ENCODE data around the gene KIAA1549. TPM values are rescaled to one million over a fixed set of nuclear protein-coding genes. Genes with fewer than 3 reads are reported as not detected.

KIAA1549 gene
- total RNA-seq, 4 donors from 2014 or later, result 0.75 to 2.1 (median 1.2) TPM

DNA sequence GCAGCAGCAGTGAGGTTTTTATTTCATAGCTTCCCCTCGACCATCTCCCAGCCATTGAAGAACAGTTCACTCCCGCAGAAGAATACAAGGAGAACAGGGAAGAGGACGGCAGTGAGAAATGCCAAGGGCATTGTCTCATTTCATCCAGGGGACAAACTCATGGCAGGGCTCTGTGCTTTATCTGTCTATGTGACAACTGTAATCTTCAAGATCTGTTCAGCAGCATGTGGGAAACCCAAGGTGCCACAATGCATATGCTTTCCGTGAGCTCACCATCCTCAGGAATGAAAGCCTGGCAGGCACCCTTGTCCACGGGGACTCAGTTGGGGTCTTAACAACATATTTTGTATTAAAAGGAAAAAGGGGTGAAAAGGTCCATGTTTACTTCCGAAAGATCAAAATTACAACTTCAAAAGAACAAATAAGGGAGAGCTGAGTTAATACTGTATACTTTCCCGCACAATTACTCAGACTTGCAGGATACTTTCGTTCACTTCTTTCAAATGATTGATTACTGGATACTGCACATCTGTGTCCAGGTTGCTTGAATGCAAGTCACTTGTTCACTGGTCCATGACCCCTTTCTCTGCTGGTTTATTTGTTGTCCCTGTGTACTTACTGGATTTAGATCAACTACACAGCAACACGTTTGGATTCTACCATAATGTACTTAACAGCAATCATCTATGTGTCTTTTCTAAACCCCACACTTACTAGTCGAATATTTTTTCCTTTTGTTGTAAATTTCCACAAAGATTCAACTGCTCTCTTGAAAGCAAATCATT lies 93.1 kb downstream of the KIAA1549 start:
- no peak for TF ChIP-seq CTCF (IDR thresholded peaks at IDR 0.05; ENCODE audit: low read depth)

- no peak for TF ChIP-seq CTCF (IDR thresholded peaks at IDR 0.05; ENCODE audit: low read depth)
Observed at GRCh38 chr7:138887085-138887710, 94.0 kb downstream of the KIAA1549 start.

DNA sequence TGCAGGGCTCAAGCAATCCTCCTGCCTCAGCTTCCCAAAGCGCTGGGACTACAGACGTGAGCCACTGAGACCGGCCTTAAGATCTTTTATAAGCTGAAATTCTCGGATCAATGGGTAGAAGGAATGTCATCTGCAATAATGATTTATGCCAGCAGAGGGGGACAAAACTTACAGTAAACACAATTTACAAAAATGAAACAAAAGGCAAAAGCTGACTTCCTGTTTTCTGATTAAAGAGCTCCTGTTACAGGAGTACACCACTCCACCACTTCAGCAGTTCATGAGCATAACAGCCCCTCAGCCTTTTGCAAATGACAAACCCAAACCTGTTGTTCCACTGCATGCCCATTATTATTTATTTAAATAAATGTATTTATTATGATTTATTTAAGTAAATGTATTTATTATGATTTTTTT lies 94.7 kb downstream of the KIAA1549 start:
- TF ChIP-seq CTCF (IDR thresholded peaks at IDR 0.05; ENCODE audit: low read depth), result no peak

- TF ChIP-seq CTCF (IDR thresholded peaks at IDR 0.05; ENCODE audit: low read depth), result no peak
Observed at GRCh38 chr7:138885383-138886147, 95.6 kb downstream of the KIAA1549 start.

DNA sequence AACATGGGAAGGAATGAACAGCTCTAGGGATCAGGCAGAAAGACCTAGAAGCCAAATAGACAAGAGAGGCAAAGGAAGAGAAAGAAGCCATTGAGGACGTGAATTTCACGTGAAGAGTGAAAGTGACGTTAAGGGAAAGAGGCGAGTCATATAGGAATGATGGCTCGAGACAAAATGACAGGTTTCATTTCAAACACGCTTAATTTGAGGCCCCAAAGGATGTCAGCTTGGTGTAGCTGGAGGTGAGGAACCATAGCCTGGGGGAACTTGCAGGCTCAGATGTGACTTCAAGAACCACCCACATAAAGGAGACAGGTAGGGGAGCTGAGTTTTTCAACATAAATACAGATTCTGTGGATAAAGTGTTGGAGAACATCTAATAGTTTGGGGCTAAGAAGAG lies 98.9 kb downstream of the KIAA1549 start:
- no peak for TF ChIP-seq CTCF (IDR thresholded peaks at IDR 0.05; ENCODE audit: low read depth)

DNA sequence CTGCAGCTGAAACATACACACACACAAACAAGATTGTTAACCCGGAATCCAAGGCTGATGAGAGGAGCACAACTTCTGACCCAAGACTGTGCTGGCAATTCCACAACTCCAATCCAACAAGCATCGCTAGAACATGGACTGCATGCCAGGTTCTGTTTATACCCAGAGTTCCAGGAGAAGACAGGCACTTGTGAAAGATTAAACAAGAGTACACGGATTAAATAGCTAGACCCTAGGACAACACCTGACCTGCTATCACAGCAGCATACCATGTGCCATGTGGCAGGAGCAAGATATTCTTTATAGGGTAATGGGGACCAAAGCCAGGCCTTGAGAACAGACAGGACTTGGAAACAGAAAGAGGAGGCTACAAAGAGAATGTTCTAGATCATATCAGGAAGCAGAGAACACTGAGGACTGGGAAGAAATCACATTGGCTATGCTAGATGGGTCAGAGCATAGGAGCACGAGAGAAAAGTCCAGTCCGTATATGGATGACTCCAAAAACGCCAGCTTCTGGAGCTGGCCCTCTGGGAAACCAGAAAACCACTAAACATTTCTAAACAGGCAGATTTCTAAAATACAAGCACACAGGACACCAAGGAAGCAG lies 99.5 kb downstream of the KIAA1549 start:
- no peak for TF ChIP-seq CTCF (IDR thresholded peaks at IDR 0.05; ENCODE audit: low read depth)

Data from subcutaneous adipose tissue (tissue), 4 donors.